Panc1 (cell line): Measurements from ENCODE around the gene NBEAL2.
"Not testable (repeated sequence)": the region's sequence is repeated elsewhere in the genome, so short reads cannot be mapped to it uniquely, and the experiment has no call there.

Experiments
- CTCF ChIP-seq: fragments of 450-650 bp; IDR thresholded peaks from 2 replicates; pipeline ENCODE4 v1.5.1; 2017; ENCODE audit warnings: mild to moderate bottlenecking
- POLR2AphosphoS5 ChIP-seq: IDR thresholded peaks from 2 replicates; pipeline ENCODE4 v1.6.1; 2012; ENCODE audit warnings: mild to moderate bottlenecking, low read depth, low read length, moderate library complexity
- REST ChIP-seq, 2 experiments: IDR thresholded peaks; 2 replicates each; pipeline ENCODE4 v1.6.1; 2011 to 2012; ENCODE audit warnings: low read depth in 2 of 2, control low read depth in 1 of 2, low read length in 1 of 2, mild to moderate bottlenecking in 1 of 2, moderate library complexity in 1 of 2; ENCODE audit not compliant: insufficient read depth in 1 of 2

- not testable (repeated sequence) for TF ChIP-seq POLR2AphosphoS5; CTCF; REST (IDR thresholded peaks at IDR 0.05; ENCODE audit: insufficient read depth in 1 of 2, low read depth in 2 of 2, low read length in 1 of 2)
Observed at GRCh38 chr3:47026432-47026831, 47.0 kb downstream of the NBEAL2 start.
